H1 (cell line): ENCODE data around the gene UNC13C. TPM values are rescaled to one million over a fixed set of nuclear protein-coding genes. Genes with fewer than 3 reads are reported as not detected.

Source experiments
- CTCF ChIA-PET: fragments of 300-600 bp; sonication (Branson Sonifier 250); formaldehyde crosslinking; loops from one replicate; lab custom pipeline; 2021; ENCODE audit not compliant: partially characterized antibody; lab: Charles Lee
- POLR2A ChIA-PET: fragments of 300-600 bp; sonication (Branson Sonifier 250); formaldehyde crosslinking; loops from one replicate; lab custom pipeline; 2021; ENCODE audit warnings: inconsistent platforms; ENCODE audit not compliant: partially characterized antibody; lab: Charles Lee
- DNase-seq, 2 experiments: peaks; one replicate each; pipeline versions ENCODE4 v3.0.0 to v3.0.0-alpha.2; 2010 to 2022; ENCODE audit warnings: low spot score in 2 of 2, low read depth in 1 of 2, mixed read lengths in 1 of 2
- FAIRE-seq: peaks from 2 replicates; lab custom pipeline; 2011; peaks lifted over from hg19 to GRCh38; lab: Jason Lieb, UNC
- H2AFZ ChIP-seq: 2 replicates; pipeline ENCODE4 v1.8.1; 2012; ENCODE audit warnings: low read length, inconsistent platforms
- H2AK5ac ChIP-seq: 2 replicates; pipeline ENCODE4 v1.6.1; 2013; ENCODE audit warnings: low read depth, low read length
- H2BK120ac ChIP-seq: replicated peaks from 2 replicates; pipeline ENCODE3; 2013; ENCODE audit warnings: low read depth, low read length, inconsistent platforms
- H2BK12ac ChIP-seq: 2 replicates; pipeline ENCODE4 v1.6.1; 2013; ENCODE audit warnings: low read depth, low read length
- H2BK15ac ChIP-seq: 2 replicates; pipeline ENCODE4 v1.6.1; 2013; ENCODE audit warnings: low read length
- H2BK20ac ChIP-seq: 2 replicates; pipeline ENCODE4 v1.6.1; 2013; ENCODE audit warnings: low read length
- H2BK5ac ChIP-seq: 2 replicates; pipeline ENCODE4 v1.6.1; 2013; ENCODE audit warnings: low read depth, low read length
- H3K14ac ChIP-seq: 2 replicates; pipeline ENCODE4 v1.6.1; 2013; ENCODE audit warnings: inconsistent platforms; ENCODE audit not compliant: insufficient read length
- H3K18ac ChIP-seq: 2 replicates; pipeline ENCODE4 v1.6.1; 2013; ENCODE audit warnings: low read length; ENCODE audit errors: extremely low read depth
- H3K23ac ChIP-seq: 2 replicates; pipeline ENCODE4 v1.6.1; 2013; ENCODE audit warnings: inconsistent platforms; ENCODE audit not compliant: insufficient read length
- H3K23me2 ChIP-seq: 2 replicates; pipeline ENCODE4 v1.6.1; 2013; ENCODE audit warnings: low read depth, low read length
- H3K27ac ChIP-seq: 2 replicates; pipeline ENCODE4 v1.6.1; 2011; ENCODE audit warnings: low read depth, low read length, inconsistent platforms
- H3K27me3 ChIP-seq, 4 experiments: replicated peaks in 1 of 4; 1 replicate in 1 of 4; 2 replicates in 3 of 4; pipeline versions ENCODE4 v1.6.1 to v1.8.1; 2011 to 2013; ENCODE audit warnings: low read length in 3 of 4, mild to moderate bottlenecking in 3 of 4, inconsistent platforms in 2 of 4, mixed read lengths in 2 of 4, moderate library complexity in 1 of 4; ENCODE audit not compliant: control insufficient read depth in 3 of 4, insufficient read depth in 3 of 4; ENCODE audit errors: extremely low read depth in 1 of 4
- H3K36me3 ChIP-seq, 4 experiments: 2 replicates each; pipeline versions ENCODE4 v1.6.1 to v1.8.1; 2011 to 2013; ENCODE audit warnings: mild to moderate bottlenecking in 4 of 4, low read length in 3 of 4, moderate library complexity in 2 of 4, control low read depth in 1 of 4, inconsistent platforms in 1 of 4; ENCODE audit not compliant: insufficient read depth in 4 of 4, control insufficient read depth in 2 of 4
- H3K4ac ChIP-seq: replicated peaks from 2 replicates; pipeline ENCODE3; 2013; ENCODE audit warnings: low read length, low read depth, mixed read lengths, inconsistent platforms; ENCODE audit not compliant: insufficient read length
- H3K4me1 ChIP-seq, 4 experiments: replicated peaks in 1 of 4; 1 replicate in 1 of 4; 2 replicates in 3 of 4; pipeline versions ENCODE4 v1.6.1 to v1.8.1; 2011 to 2013; ENCODE audit warnings: low read length in 3 of 4, inconsistent platforms in 2 of 4, mixed read lengths in 1 of 4; ENCODE audit not compliant: insufficient read depth in 4 of 4, control insufficient read depth in 3 of 4
- H3K4me2 ChIP-seq, 2 experiments: 2 replicates each; pipeline versions ENCODE4 v1.6.1 to v1.8.1; 2011 to 2013; ENCODE audit warnings: low read depth in 2 of 2, low read length in 2 of 2, control low read depth in 1 of 2, inconsistent platforms in 1 of 2, mild to moderate bottlenecking in 1 of 2; ENCODE audit not compliant: insufficient read depth in 1 of 2
- H3K4me3 ChIP-seq, 4 experiments: fragments of 200-600, 300-600 bp in 1 of 4; sonication (generic), shearing (Covaris generic), sonication (Bioruptor Twin) in 1 of 4; 2 replicates each; pipeline versions ENCODE4 v1.5.1 to v1.8.1; 2011 to 2016; ENCODE audit warnings: low read length in 4 of 4, low read depth in 3 of 4, control low read depth in 2 of 4, inconsistent platforms in 2 of 4, mild to moderate bottlenecking in 2 of 4, mixed read lengths in 1 of 4, moderate library complexity in 1 of 4; ENCODE audit not compliant: insufficient read depth in 2 of 4; ENCODE audit errors: extremely low read depth in 1 of 4
- H3K56ac ChIP-seq: replicated peaks from 2 replicates; pipeline ENCODE3; 2013; ENCODE audit warnings: low read depth, mild to moderate bottlenecking, mixed read lengths, low read length, inconsistent platforms; ENCODE audit not compliant: insufficient read length
- H3K79me1 ChIP-seq: 2 replicates; pipeline ENCODE4 v1.6.1; 2013; ENCODE audit warnings: low read depth, low read length, control low read depth
- H3K79me2 ChIP-seq, 2 experiments: 2 replicates each; pipeline versions ENCODE4 v1.6.1 to v1.8.1; 2012 to 2013; ENCODE audit warnings: low read length in 2 of 2, mild to moderate bottlenecking in 2 of 2, inconsistent platforms in 1 of 2; ENCODE audit not compliant: insufficient read depth in 2 of 2, control insufficient read depth in 1 of 2
- H3K9ac ChIP-seq, 4 experiments: replicated peaks in 1 of 4; 1 replicate in 1 of 4; 2 replicates in 3 of 4; pipeline versions ENCODE4 v1.6.1 to v1.8.1; 2011 to 2013; ENCODE audit warnings: low read depth in 3 of 4, low read length in 3 of 4, control low read depth in 2 of 4, mild to moderate bottlenecking in 2 of 4, moderate library complexity in 2 of 4, inconsistent platforms in 1 of 4; ENCODE audit errors: extremely low read depth in 1 of 4
- H3K9me3 ChIP-seq, 2 experiments: 2 replicates each; pipeline versions ENCODE4 v1.6.1 to v1.8.1; 2012 to 2013; ENCODE audit warnings: mild to moderate bottlenecking in 2 of 2, moderate library complexity in 2 of 2, control low read depth in 1 of 2, inconsistent platforms in 1 of 2, low read depth in 1 of 2, low read length in 1 of 2, mixed read lengths in 1 of 2; ENCODE audit not compliant: insufficient read depth in 2 of 2
- H4K20me1 ChIP-seq, 2 experiments: replicated peaks in 1 of 2; 2 replicates each; pipeline versions ENCODE3 to v1.8.1; 2011 to 2013; ENCODE audit warnings: inconsistent platforms in 2 of 2, low read length in 2 of 2, mild to moderate bottlenecking in 1 of 2; ENCODE audit not compliant: insufficient read depth in 2 of 2, control insufficient read depth in 1 of 2
- H4K5ac ChIP-seq: 2 replicates; pipeline ENCODE4 v1.6.1; 2013; ENCODE audit warnings: low read length, low read depth, mixed read lengths, inconsistent platforms; ENCODE audit not compliant: insufficient read length
- H4K8ac ChIP-seq: 2 replicates; pipeline ENCODE4 v1.8.0; 2013; ENCODE audit warnings: mild to moderate bottlenecking, moderate library complexity, low read length, inconsistent platforms; ENCODE audit not compliant: insufficient read depth; ENCODE audit errors: extremely low read depth
- H4K91ac ChIP-seq: replicated peaks from 2 replicates; pipeline ENCODE3; 2013; ENCODE audit warnings: low read length, mixed read lengths, inconsistent platforms; ENCODE audit not compliant: insufficient read length
- BCL11A ChIP-seq, 2 experiments: IDR thresholded peaks; one replicate each; pipeline ENCODE4 v1.6.1; 2011; ENCODE audit warnings: low read depth in 2 of 2, low read length in 2 of 2, mild to moderate bottlenecking in 2 of 2
- CTBP2 ChIP-seq: IDR thresholded peaks from 2 replicates; pipeline ENCODE4 v1.7.0; 2011; ENCODE audit warnings: borderline replicate concordance, mild to moderate bottlenecking, moderate library complexity, mixed read lengths, low read length; ENCODE audit not compliant: insufficient read depth, insufficient read length
- JUND ChIP-seq: IDR thresholded peaks from 2 replicates; pipeline ENCODE4 v1.6.1; 2011; ENCODE audit warnings: mild to moderate bottlenecking, improper control_type of control experiment, low read length
- SIRT6 ChIP-seq: IDR thresholded peaks from one replicate; pipeline ENCODE4 v1.7.1; 2012; ENCODE audit warnings: low read length, inconsistent platforms
- WGBS, 2 experiments: shearing (Covaris generic) in 1 of 2; methylation state at CpG; one replicate each; pipeline versions ENCODE4 v1.1.6 to v1.1.7; 2013 to 2015; ENCODE audit warnings: low lambda C conversion rate in 2 of 2, mixed read lengths in 2 of 2, inconsistent platforms in 1 of 2, low coverage in 1 of 2, missing lambda C conversion rate in 1 of 2; ENCODE audit not compliant: insufficient replicate concordance in 2 of 2, insufficient coverage in 1 of 2, insufficient read length in 1 of 2; ENCODE audit errors: extremely low coverage in 1 of 2, missing lambda C conversion rate in 1 of 2; 5-methylcytosine and 5-hydroxymethylcytosine counted together
- polyA plus RNA-seq, 7 experiments: library from polyadenylated mRNA; depleted of rRNA in 3 of 7; stranded (reverse) in 5 of 7; unstranded in 2 of 7; fragments of >200 nt in 5 of 7; fragments of 200-250 nt in 2 of 7; gene quantifications; 1 replicate in 5 of 7; 2 replicates in 1 of 7; 4 replicates in 1 of 7; pipeline versions ENCODE4 v1.2.1 to v1.2.3, GENCODE V29; 2011 to 2013; ENCODE audit warnings: missing spikeins in 2 of 7, mixed read lengths in 2 of 7
- total RNA-seq: library from RNA; stranded (reverse); fragmentation: NEBNext Ultra II Directional; extraction: Animal tissue kit (Norgen Biotek cat#: 25700); gene quantifications from 2 replicates; pipeline ENCODE4 v1.2.1, GENCODE V29; 2021
- TF ChIP-seq, protein P1 (sequence below), 3 experiments: IDR thresholded peaks; 1 replicate in 2 of 3; 2 replicates in 1 of 3; pipeline versions ENCODE4 v1.5.1 to v1.6.1; 2011; ENCODE audit warnings: low read length in 3 of 3, mild to moderate bottlenecking in 3 of 3, inconsistent platforms in 2 of 3, low read depth in 1 of 3, moderate library complexity in 1 of 3; ENCODE audit not compliant: insufficient read depth in 1 of 3; ENCODE audit errors: control extremely low read depth in 1 of 3

UNC13C gene
- total and polyA plus RNA-seq, 2 of the 8 experiments (the other 6 are each of a cell fraction or from before 2014, with no cell fraction given): 0.02 to 0.13 TPM

DNA sequence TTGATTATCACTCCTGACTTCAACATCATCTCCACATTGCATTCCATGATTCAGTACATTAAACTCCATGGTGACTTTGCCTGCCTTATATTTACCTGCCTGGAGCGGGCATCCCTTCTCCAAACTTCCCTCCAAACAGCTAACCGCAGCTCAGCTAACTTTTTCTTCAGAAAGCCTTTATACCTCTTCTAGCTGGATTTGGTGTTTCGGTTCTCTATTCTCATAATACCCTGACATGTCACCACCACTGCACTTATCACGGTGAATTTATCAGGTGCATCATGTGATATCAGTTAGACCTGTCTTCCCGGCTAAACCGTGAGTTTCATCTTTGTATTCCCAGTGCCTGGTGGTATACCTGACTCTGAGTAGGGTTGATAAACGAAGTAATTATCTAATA, 367.6 kb downstream of the UNC13C start:
- POLR2A ChIA-PET: no interaction called here
- H2BK120ac ChIP-seq: no peak overlapping the region
- no peak for DNase-seq
- no peak overlapping the region for H3K14ac ChIP-seq
- H3K4me2 ChIP-seq: no peak overlapping the region
- H4K5ac ChIP-seq: no peak overlapping the region
- H3K18ac ChIP-seq: no peak overlapping the region
- no peak overlapping the region for H3K23ac ChIP-seq
- TF ChIP-seq JUND (no peak), SIRT6 (no peak), BCL11A (IDR thresholded peaks at IDR 0.05; ENCODE audit: low read depth in 2 of 2, low read length in 2 of 2) (no peak), CTBP2 (no peak)
- TF ChIP-seq, protein P1, sequence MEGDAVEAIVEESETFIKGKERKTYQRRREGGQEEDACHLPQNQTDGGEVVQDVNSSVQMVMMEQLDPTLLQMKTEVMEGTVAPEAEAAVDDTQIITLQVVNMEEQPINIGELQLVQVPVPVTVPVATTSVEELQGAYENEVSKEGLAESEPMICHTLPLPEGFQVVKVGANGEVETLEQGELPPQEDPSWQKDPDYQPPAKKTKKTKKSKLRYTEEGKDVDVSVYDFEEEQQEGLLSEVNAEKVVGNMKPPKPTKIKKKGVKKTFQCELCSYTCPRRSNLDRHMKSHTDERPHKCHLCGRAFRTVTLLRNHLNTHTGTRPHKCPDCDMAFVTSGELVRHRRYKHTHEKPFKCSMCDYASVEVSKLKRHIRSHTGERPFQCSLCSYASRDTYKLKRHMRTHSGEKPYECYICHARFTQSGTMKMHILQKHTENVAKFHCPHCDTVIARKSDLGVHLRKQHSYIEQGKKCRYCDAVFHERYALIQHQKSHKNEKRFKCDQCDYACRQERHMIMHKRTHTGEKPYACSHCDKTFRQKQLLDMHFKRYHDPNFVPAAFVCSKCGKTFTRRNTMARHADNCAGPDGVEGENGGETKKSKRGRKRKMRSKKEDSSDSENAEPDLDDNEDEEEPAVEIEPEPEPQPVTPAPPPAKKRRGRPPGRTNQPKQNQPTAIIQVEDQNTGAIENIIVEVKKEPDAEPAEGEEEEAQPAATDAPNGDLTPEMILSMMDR (IDR thresholded peaks at IDR 0.05; ENCODE audit: control extremely low read depth in 1 of 3, insufficient read depth in 1 of 3, low read depth in 1 of 3, low read length in 3 of 3): no peak
- TF ChIP-seq, all 59 proteins: peak for 0
- Histone ChIP-seq H3K9me3 (peaks cover 0 to 10% of the 10 kb centered on the region in 2 experiments; a peak in 2 of 4 replicates), H3K36me3 (no peaks in the 10 kb centered on the region), H4K8ac (no peak overlapping the region), H4K20me1 (no peaks in the 10 kb centered on the region), H3K4ac (no peak overlapping the region), H3K23me2 (no peaks in the 10 kb centered on the region), H2BK12ac (no peak overlapping the region), H3K27ac (no peak overlapping the region), H3K9ac (no peak overlapping the region), H2BK5ac (no peak overlapping the region), H2AFZ (no peak overlapping the region), H2AK5ac (no peak overlapping the region), H3K27me3 (no peaks in the 10 kb centered on the region), H3K79me1 (no peaks in the 10 kb centered on the region), H2BK15ac (no peak overlapping the region), H3K4me1 (no peaks in the 10 kb centered on the region), H4K91ac (no peak overlapping the region), H3K79me2 (no peaks in the 10 kb centered on the region), H2BK20ac (no peak overlapping the region), H3K56ac (no peak overlapping the region), H3K4me3 (no peak overlapping the region)
- CTCF ChIA-PET: no interaction called here
- FAIRE-seq: no peak
- WGBS, 2 experiments: 89% methylated on average over 7 of the region's 7 CpGs; no CpG with 5 or more reads in 1 of the 2 experiments
